Smooth muscle cell (in vitro differentiated cells): ENCODE results near the gene AHSP. TPM values are rescaled to one million over a fixed set of nuclear protein-coding genes. Genes with fewer than 3 reads are reported as not detected.
"Not testable (repeated sequence)": the region's sequence is repeated elsewhere in the genome, so short reads cannot be mapped to it uniquely, and the experiment has no call there.

Experiments
- DNase-seq: peaks from one replicate; lab custom pipeline; 2025; ENCODE audit not compliant: unreplicated experiment; lab: John Stamatoyannopoulos, UW
- H2AFZ ChIP-seq: fragments of 200-600 bp; sonication (generic); 2 replicates; pipeline ENCODE4 v1.6.0; 2016; ENCODE audit warnings: antibody characterized with exemption, low read depth, mild to moderate bottlenecking
- H3F3A ChIP-seq: fragments of 200-600 bp; sonication (generic); 2 replicates; pipeline ENCODE4 v1.6.0; 2017; ENCODE audit warnings: antibody characterized with exemption, low read depth
- H3K27ac ChIP-seq: fragments of 200-600 bp; sonication (generic); 2 replicates; pipeline ENCODE4 v1.5.1; 2016; ENCODE audit warnings: low read depth, mild to moderate bottlenecking
- H3K27me3 ChIP-seq: fragments of 200-600 bp; sonication (generic); 2 replicates; pipeline ENCODE4 v1.6.1; 2016; ENCODE audit warnings: low read depth, mild to moderate bottlenecking
- H3K36me3 ChIP-seq: fragments of 200-600 bp; sonication (generic); 2 replicates; pipeline ENCODE4 v1.5.1; 2016; ENCODE audit warnings: low read depth
- H3K4me1 ChIP-seq: fragments of 200-600 bp; sonication (generic); 2 replicates; pipeline ENCODE4 v1.5.1; 2016; ENCODE audit warnings: low read depth
- H3K4me2 ChIP-seq: fragments of 200-600 bp; sonication (generic); 2 replicates; pipeline ENCODE4 v1.6.0; 2016; ENCODE audit warnings: mild to moderate bottlenecking
- H3K4me3 ChIP-seq: fragments of 200-600 bp; sonication (generic); 2 replicates; pipeline ENCODE4 v1.5.1; 2016; ENCODE audit warnings: mild to moderate bottlenecking
- H3K79me2 ChIP-seq: fragments of 200-600 bp; sonication (generic); 2 replicates; pipeline ENCODE4 v1.6.0; 2016; ENCODE audit warnings: low read depth, mild to moderate bottlenecking
- H3K9ac ChIP-seq: fragments of 200-600 bp; sonication (generic); 2 replicates; pipeline ENCODE4 v1.6.0; 2016; ENCODE audit warnings: low read depth
- H3K9me3 ChIP-seq: fragments of 200-600 bp; sonication (generic); replicated peaks from 2 replicates; pipeline ENCODE4 v1.5.1; 2016; ENCODE audit warnings: low read depth
- H4K20me1 ChIP-seq: fragments of 200-600 bp; sonication (generic); 2 replicates; pipeline ENCODE4 v1.6.0; 2016; ENCODE audit warnings: low read depth
- CTCF ChIP-seq: fragments of 200-600 bp; sonication (generic); IDR thresholded peaks from 2 replicates; pipeline ENCODE4 v1.5.1; 2017; ENCODE audit warnings: borderline replicate concordance, mild to moderate bottlenecking, antibody characterized with exemption; ENCODE audit not compliant: insufficient read depth, poor library complexity, severe bottlenecking
- WGBS: methylation state at CpG from one replicate; pipeline ENCODE4 v1.1.7; 2016; ENCODE audit warnings: low lambda C conversion rate; 5-methylcytosine and 5-hydroxymethylcytosine counted together
- polyA plus RNA-seq: library from polyadenylated mRNA; unstranded; fragments of >200 nt; fragmentation: Nextera tagmentation; extraction: Ambion mirVana; gene quantifications from 2 replicates; pipeline ENCODE4 v1.2.1, GENCODE V29; 2016
- total RNA-seq: library from RNA; depleted of rRNA; stranded (reverse); fragments of >200 nt; gene quantifications from 2 replicates; pipeline ENCODE4 v1.2.3, GENCODE V29; 2014

Gene AHSP
- total and polyA plus RNA-seq, 2 experiments from 2014 or later = not detected

GRCh38 chr16:31480851-31481536, 46.7 kb upstream of the AHSP start:
- Histone ChIP-seq H4K20me1 (peaks cover 31% of the 10 kb centered on the region), H3K27me3 (peaks cover 10% of the 10 kb centered on the region), H2AFZ (no peak overlapping the region), H3K9ac (no peak overlapping the region), H3K4me1 (no peaks in the 10 kb centered on the region), H3K27ac (no peak overlapping the region), H3K4me2 (no peak overlapping the region), H3K79me2 (no peaks in the 10 kb centered on the region), H3K36me3 (no peaks in the 10 kb centered on the region), H3K9me3 (no peaks in the 10 kb centered on the region), H3K4me3 (no peak overlapping the region), H3F3A (peaks cover 26% of the 10 kb centered on the region)
- 74% methylated on average over 7 of the region's 7 CpGs for WGBS
- no peak for DNase-seq
- TF ChIP-seq CTCF = no peak

GRCh38 chr16:31483081-31483480, 44.6 kb upstream of the AHSP start, which contains the start of gene SLC5A2:
TSS of gene SLC5A2 (plus strand) at chr16:31483123. CDS start at chr16:31483137, 14 bp downstream.
- peaks cover 31% of the 10 kb centered on the region for H3K27me3 ChIP-seq
- WGBS = 90% methylated on average over 4 of the region's 4 CpGs
- no peaks in the 10 kb centered on the region for H3K36me3 ChIP-seq
- H3K4me3 ChIP-seq = no peak within 1 kb of the TSS
- H2AFZ ChIP-seq = no peak within 1 kb of the TSS
- peaks cover 5% of the 10 kb centered on the region for H3K4me1 ChIP-seq
- no peak within 1 kb of the TSS for H3K9ac ChIP-seq
- DNase-seq = no peak
- peaks cover 15% of the 10 kb centered on the region for H3F3A ChIP-seq
- H3K9me3 ChIP-seq = no peaks in the 10 kb centered on the region
- TF ChIP-seq CTCF = no peak
- H3K27ac ChIP-seq = no peak within 1 kb of the TSS
- no peaks in the 10 kb centered on the region for H3K79me2 ChIP-seq
- H3K4me2 ChIP-seq = no peak within 1 kb of the TSS
- H4K20me1 ChIP-seq = peaks cover 12% of the 10 kb centered on the region

- H3K27ac ChIP-seq, H4K20me1 ChIP-seq, H3K4me1 ChIP-seq, H3K9me3 ChIP-seq, H3K36me3 ChIP-seq, H3K9ac ChIP-seq, H2AFZ ChIP-seq, H3K4me2 ChIP-seq, H3K79me2 ChIP-seq, H3F3A ChIP-seq, DNase-seq, H3K4me3 ChIP-seq: not testable (repeated sequence)
- H3K27me3 ChIP-seq = peaks cover 32% of the 10 kb centered on the region
- 89% methylated on average over 4 of the region's 4 CpGs for WGBS
These were observed 43.7 kb upstream of the AHSP start for GRCh38 chr16:31484048-31484447.

GRCh38 chr16:31484491-31485171, 43.1 kb upstream of the AHSP start:
- peaks cover 3% of the 10 kb centered on the region for H3F3A ChIP-seq
- peak overlapping the region; percentile 22 for H3K4me2 ChIP-seq
- no peak overlapping the region for H2AFZ ChIP-seq
- no peaks in the 10 kb centered on the region for H3K36me3 ChIP-seq
- no peak overlapping the region for H3K9ac ChIP-seq
- H3K4me3 ChIP-seq = no peak overlapping the region
- WGBS = 39% methylated on average over 13 of the region's 14 CpGs
- peaks cover 8% of the 10 kb centered on the region for H3K4me1 ChIP-seq
- no peak for DNase-seq
- TF ChIP-seq CTCF = no peak
- no peaks in the 10 kb centered on the region for H3K9me3 ChIP-seq
- H3K27ac ChIP-seq = no peak overlapping the region
- peaks cover 5% of the 10 kb centered on the region for H4K20me1 ChIP-seq
- no peaks in the 10 kb centered on the region for H3K79me2 ChIP-seq
- H3K27me3 ChIP-seq = peaks cover 32% of the 10 kb centered on the region
